ENCODE results near the gene GORAB. TPM values are rescaled to one million over a fixed set of nuclear protein-coding genes. Genes with fewer than 3 reads are reported as not detected.

The GORAB gene
- total and polyA plus RNA-seq, 12 donors = 5.6 to 14.4 (median 9.4) TPM

- H3K9me3 ChIP-seq = peaks cover 0 to 6% (median 0%) of the 10 kb centered on the region in 11 donors
- no peaks in the 10 kb centered on the region for H3K27me3 ChIP-seq
- DNase-seq (no peak), ATAC-seq (no peak)
- H3K4me3 ChIP-seq = no peak overlapping the region
- H3K36me3 ChIP-seq = no peaks in the 10 kb centered on the region
- intact Hi-C loops (cut with DNase I) = no loop called here
- 19 to 24% methylated on average over 1 of the region's 1 CpG for WGBS, 2 donors
- H3K4me1 ChIP-seq = peaks cover 0 to 6% (median 0%) of the 10 kb centered on the region in 9 donors
- no peak for TF ChIP-seq CTCF (IDR thresholded peaks at IDR 0.05)
- no peak overlapping the region for H3K27ac ChIP-seq
These were observed 28.3 kb upstream of the GORAB start for GRCh38 chr1:170503665-170504064.

- Histone ChIP-seq H3K9me3 (peaks cover 0 to 1% (median 0%) of the 10 kb centered on the region in 11 donors), H3K4me3 (no peak overlapping the region), H3K4me1 (no peaks in the 10 kb centered on the region), H3K27me3 (no peaks in the 10 kb centered on the region), H3K36me3 (no peaks in the 10 kb centered on the region), H3K27ac (no peak overlapping the region)
- intact Hi-C loops (cut with DNase I) = no loop called here
- ATAC-seq (no peak), DNase-seq (no peak)
- 85 to 91% methylated on average over 1 of the region's 1 CpG for WGBS, 2 donors
- TF ChIP-seq CTCF (IDR thresholded peaks at IDR 0.05) = no peak
These were observed 21.8 kb upstream of the GORAB start for GRCh38 chr1:170510163-170510562.

GRCh38 chr1:170511038-170511437 is 20.9 kb upstream of the GORAB start:
- ATAC-seq (no peak), DNase-seq (no peak)
- intact Hi-C loops (cut with DNase I) = no loop called here
- Histone ChIP-seq H3K36me3 (no peaks in the 10 kb centered on the region), H3K4me3 (no peak overlapping the region), H3K9me3 (no peaks in the 10 kb centered on the region), H3K27me3 (no peaks in the 10 kb centered on the region), H3K27ac (no peak overlapping the region), H3K4me1 (no peaks in the 10 kb centered on the region)
- WGBS, 2 donors = 59 to 67% methylated on average over 5 of the region's 5 CpGs
- TF ChIP-seq CTCF (IDR thresholded peaks at IDR 0.05) = no peak

GRCh38 chr1:170513138-170513537 is 18.8 kb upstream of the GORAB start:
- H3K27me3 ChIP-seq = no peaks in the 10 kb centered on the region
- intact Hi-C loops (cut with DNase I) = no loop called here
- no peak for ATAC-seq
- no peak overlapping the region for H3K4me3 ChIP-seq
- no peak for DNase-seq
- TF ChIP-seq CTCF (IDR thresholded peaks at IDR 0.05) = no peak
- no peaks in the 10 kb centered on the region for H3K4me1 ChIP-seq
- H3K27ac ChIP-seq = no peak overlapping the region
- H3K9me3 ChIP-seq = no peaks in the 10 kb centered on the region
- no peaks in the 10 kb centered on the region for H3K36me3 ChIP-seq
- WGBS, 2 donors = 45 to 100% methylated on average over 1 of the region's 1 CpG
